ENCODE results near the gene CYP17A1.

DNA sequence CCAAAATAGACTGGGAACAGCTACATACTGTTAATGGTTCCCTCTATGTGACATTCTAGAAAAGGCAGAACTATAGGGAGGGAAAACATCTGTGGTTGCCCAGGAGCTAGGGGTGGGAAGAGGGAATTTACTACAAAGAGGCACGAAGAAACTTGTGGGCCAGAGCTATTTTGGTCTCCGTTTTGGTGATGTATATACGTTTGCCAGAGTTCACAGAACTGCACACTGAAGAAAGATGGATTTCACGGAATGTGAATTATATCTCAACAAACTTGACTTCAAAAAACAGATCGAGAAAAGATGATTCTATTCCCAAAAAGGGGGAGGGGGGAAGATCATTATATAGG is 31.7 kb upstream of the CYP17A1 start:
- TF ChIP-seq POLR2A (IDR thresholded peaks at IDR 0.05) (no peak), POLR2AphosphoS5 (IDR thresholded peaks at IDR 0.05) (no peak)
- TF ChIP-seq, protein P1, sequence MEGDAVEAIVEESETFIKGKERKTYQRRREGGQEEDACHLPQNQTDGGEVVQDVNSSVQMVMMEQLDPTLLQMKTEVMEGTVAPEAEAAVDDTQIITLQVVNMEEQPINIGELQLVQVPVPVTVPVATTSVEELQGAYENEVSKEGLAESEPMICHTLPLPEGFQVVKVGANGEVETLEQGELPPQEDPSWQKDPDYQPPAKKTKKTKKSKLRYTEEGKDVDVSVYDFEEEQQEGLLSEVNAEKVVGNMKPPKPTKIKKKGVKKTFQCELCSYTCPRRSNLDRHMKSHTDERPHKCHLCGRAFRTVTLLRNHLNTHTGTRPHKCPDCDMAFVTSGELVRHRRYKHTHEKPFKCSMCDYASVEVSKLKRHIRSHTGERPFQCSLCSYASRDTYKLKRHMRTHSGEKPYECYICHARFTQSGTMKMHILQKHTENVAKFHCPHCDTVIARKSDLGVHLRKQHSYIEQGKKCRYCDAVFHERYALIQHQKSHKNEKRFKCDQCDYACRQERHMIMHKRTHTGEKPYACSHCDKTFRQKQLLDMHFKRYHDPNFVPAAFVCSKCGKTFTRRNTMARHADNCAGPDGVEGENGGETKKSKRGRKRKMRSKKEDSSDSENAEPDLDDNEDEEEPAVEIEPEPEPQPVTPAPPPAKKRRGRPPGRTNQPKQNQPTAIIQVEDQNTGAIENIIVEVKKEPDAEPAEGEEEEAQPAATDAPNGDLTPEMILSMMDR (IDR thresholded peaks at IDR 0.05) = no peak

Data from sigmoid colon (tissue), 4 donors.